Activated T-cell treated with anti-CD3 and anti-CD28 coated beads, Interleukin-2, amount 50 U/mL, for 24 hours (primary cell): ENCODE results near the gene MRPS10.

Source experiments
- DNase-seq: peaks from one replicate; pipeline ENCODE4 v3.0.0-alpha.2; 2020
- H3K27ac Mint-ChIP-seq: 2 replicates; pipeline ENCODE4 v1.8.0; 2020; ENCODE audit warnings: mild to moderate bottlenecking, mixed read lengths
- H3K27me3 Mint-ChIP-seq: 2 replicates; pipeline ENCODE4 v1.8.0; 2020; ENCODE audit warnings: mixed read lengths
- H3K36me3 Mint-ChIP-seq: 2 replicates; pipeline ENCODE4 v1.8.0; 2020; ENCODE audit warnings: low read depth, mixed read lengths
- H3K4me1 Mint-ChIP-seq: 2 replicates; pipeline ENCODE4 v1.8.0; 2020; ENCODE audit warnings: low read depth, mixed read lengths
- H3K4me3 Mint-ChIP-seq: 2 replicates; pipeline ENCODE4 v1.8.0; 2020; ENCODE audit warnings: mild to moderate bottlenecking, moderate library complexity, mixed read lengths
- H3K9me3 Mint-ChIP-seq: 2 replicates; pipeline ENCODE4 v1.8.0; 2020; ENCODE audit warnings: mixed read lengths

The MRPS10 gene

GRCh38 chr6:42251500-42251899 is 33.8 kb upstream of the MRPS10 start:
- H3K36me3 Mint-ChIP-seq: peaks cover 71% of the 10 kb centered on the region
- H3K27ac Mint-ChIP-seq: no peak overlapping the region
- no peak for DNase-seq
- H3K4me1 Mint-ChIP-seq: peaks cover 9% of the 10 kb centered on the region
- H3K4me3 Mint-ChIP-seq: no peak overlapping the region
- no peaks in the 10 kb centered on the region for H3K9me3 Mint-ChIP-seq
- no peaks in the 10 kb centered on the region for H3K27me3 Mint-ChIP-seq

GRCh38 chr6:42250274-42250931 is 32.7 kb upstream of the MRPS10 start:
- H3K4me1 Mint-ChIP-seq: peaks cover 8% of the 10 kb centered on the region
- DNase-seq: no peak
- no peak overlapping the region for H3K27ac Mint-ChIP-seq
- H3K36me3 Mint-ChIP-seq: peaks cover 70% of the 10 kb centered on the region
- H3K9me3 Mint-ChIP-seq: no peaks in the 10 kb centered on the region
- H3K27me3 Mint-ChIP-seq: no peaks in the 10 kb centered on the region
- no peak overlapping the region for H3K4me3 Mint-ChIP-seq

- Mint-ChIP-seq H3K36me3 (peaks cover 68% of the 10 kb centered on the region), H3K27me3 (no peaks in the 10 kb centered on the region), H3K9me3 (no peaks in the 10 kb centered on the region), H3K4me1 (no peaks in the 10 kb centered on the region), H3K27ac (peak overlapping the region; percentile 34), H3K4me3 (no peak overlapping the region)
- no peak for DNase-seq
Observed at GRCh38 chr6:42249279-42249678, 31.6 kb upstream of the MRPS10 start.

- no peak for DNase-seq
- Mint-ChIP-seq H3K27ac (no peak overlapping the region), H3K4me1 (no peaks in the 10 kb centered on the region), H3K9me3 (no peaks in the 10 kb centered on the region), H3K27me3 (no peaks in the 10 kb centered on the region), H3K4me3 (no peak overlapping the region), H3K36me3 (peaks cover 64% of the 10 kb centered on the region)
Observed at GRCh38 chr6:42243046-42243445, 25.4 kb upstream of the MRPS10 start.

- no peaks in the 10 kb centered on the region for H3K9me3 Mint-ChIP-seq
- DNase-seq: no peak
- H3K27ac Mint-ChIP-seq: peak overlapping the region; percentile 24
- H3K27me3 Mint-ChIP-seq: no peaks in the 10 kb centered on the region
- peaks cover 71% of the 10 kb centered on the region for H3K36me3 Mint-ChIP-seq
- no peak overlapping the region for H3K4me3 Mint-ChIP-seq
- H3K4me1 Mint-ChIP-seq: peaks cover 10% of the 10 kb centered on the region
Observed at GRCh38 chr6:42241915-42242314, 24.3 kb upstream of the MRPS10 start.

GRCh38 chr6:42239736-42240375 is 22.2 kb upstream of the MRPS10 start:
- Mint-ChIP-seq H3K9me3 (no peaks in the 10 kb centered on the region), H3K27me3 (no peaks in the 10 kb centered on the region), H3K36me3 (peaks cover 75% of the 10 kb centered on the region), H3K27ac (peak overlapping the region; percentile 38), H3K4me1 (peaks cover 15% of the 10 kb centered on the region), H3K4me3 (no peak overlapping the region)
- no peak for DNase-seq

GRCh38 chr6:42239333-42239732 is 21.7 kb upstream of the MRPS10 start:
- peaks cover 15% of the 10 kb centered on the region for H3K4me1 Mint-ChIP-seq
- no peaks in the 10 kb centered on the region for H3K9me3 Mint-ChIP-seq
- H3K27me3 Mint-ChIP-seq: no peaks in the 10 kb centered on the region
- no peak for DNase-seq
- peak overlapping the region; percentile 37 for H3K27ac Mint-ChIP-seq
- H3K36me3 Mint-ChIP-seq: peaks cover 72% of the 10 kb centered on the region
- no peak overlapping the region for H3K4me3 Mint-ChIP-seq

GRCh38 chr6:42237857-42238256 is 20.2 kb upstream of the MRPS10 start:
- peaks cover 15% of the 10 kb centered on the region for H3K4me1 Mint-ChIP-seq
- H3K27me3 Mint-ChIP-seq: no peaks in the 10 kb centered on the region
- peaks cover 68% of the 10 kb centered on the region for H3K36me3 Mint-ChIP-seq
- no peak overlapping the region for H3K4me3 Mint-ChIP-seq
- no peaks in the 10 kb centered on the region for H3K9me3 Mint-ChIP-seq
- H3K27ac Mint-ChIP-seq: peak overlapping the region; percentile 77
- no peak for DNase-seq

GRCh38 chr6:42236682-42237473 is 19.2 kb upstream of the MRPS10 start:
- Mint-ChIP-seq H3K27me3 (no peaks in the 10 kb centered on the region), H3K9me3 (no peaks in the 10 kb centered on the region), H3K27ac (peak overlapping the region; percentile 77), H3K4me3 (no peak overlapping the region), H3K36me3 (peaks cover 67% of the 10 kb centered on the region), H3K4me1 (peaks cover 15% of the 10 kb centered on the region)
- no peak for DNase-seq

GRCh38 chr6:42236030-42236429 is 18.4 kb upstream of the MRPS10 start:
- H3K27ac Mint-ChIP-seq: peak overlapping the region; percentile 77
- no peak overlapping the region for H3K4me3 Mint-ChIP-seq
- H3K9me3 Mint-ChIP-seq: no peaks in the 10 kb centered on the region

GRCh38 chr6:42232035-42232434 is 14.4 kb upstream of the MRPS10 start:
- no peaks in the 10 kb centered on the region for H3K27me3 Mint-ChIP-seq
- no peak overlapping the region for H3K4me3 Mint-ChIP-seq
- no peak for DNase-seq
- peaks cover 7% of the 10 kb centered on the region for H3K4me1 Mint-ChIP-seq
- H3K36me3 Mint-ChIP-seq: peaks cover 61% of the 10 kb centered on the region
- H3K9me3 Mint-ChIP-seq: no peaks in the 10 kb centered on the region
- H3K27ac Mint-ChIP-seq: peak overlapping the region; percentile 46

More at GRCh38 chr6:42236030-42236429, 18.4 kb upstream of the MRPS10 start:
- Mint-ChIP-seq H3K4me1 (peaks cover 15% of the 10 kb centered on the region), H3K27me3 (no peaks in the 10 kb centered on the region), H3K36me3 (peaks cover 63% of the 10 kb centered on the region)
- no peak for DNase-seq

- peaks cover 49% of the 10 kb centered on the region for H3K36me3 Mint-ChIP-seq
- H3K27ac Mint-ChIP-seq: peak overlapping the region; percentile 55
- H3K4me1 Mint-ChIP-seq: peaks cover 4% of the 10 kb centered on the region
- no peaks in the 10 kb centered on the region for H3K9me3 Mint-ChIP-seq
- DNase-seq: no peak
- no peak overlapping the region for H3K4me3 Mint-ChIP-seq
- no peaks in the 10 kb centered on the region for H3K27me3 Mint-ChIP-seq
Observed at GRCh38 chr6:42230345-42231321, 13.0 kb upstream of the MRPS10 start.

GRCh38 chr6:42229506-42230119 is 12.0 kb upstream of the MRPS10 start:
- Mint-ChIP-seq H3K4me3 (no peak overlapping the region), H3K27ac (peak overlapping the region; percentile 55), H3K27me3 (no peaks in the 10 kb centered on the region), H3K36me3 (peaks cover 42% of the 10 kb centered on the region), H3K9me3 (no peaks in the 10 kb centered on the region), H3K4me1 (peaks cover 12% of the 10 kb centered on the region)
- DNase-seq: no peak

- Mint-ChIP-seq H3K27ac (peak overlapping the region; percentile 70), H3K4me1 (peaks cover 22% of the 10 kb centered on the region), H3K27me3 (no peaks in the 10 kb centered on the region), H3K36me3 (peaks cover 40% of the 10 kb centered on the region), H3K9me3 (no peaks in the 10 kb centered on the region), H3K4me3 (no peak overlapping the region)
- DNase-seq: no peak
Observed at GRCh38 chr6:42228305-42228704, 10.6 kb upstream of the MRPS10 start.
